ENCODE measurements around the gene AP3B1.
A peak's percentile ranks its signal among the peaks of the same experiment; 100 is the strongest.
"Not testable (repeated sequence)": the region's sequence is repeated elsewhere in the genome, so short reads cannot be mapped to it uniquely, and the experiment has no call there.

Gene AP3B1

DNA sequence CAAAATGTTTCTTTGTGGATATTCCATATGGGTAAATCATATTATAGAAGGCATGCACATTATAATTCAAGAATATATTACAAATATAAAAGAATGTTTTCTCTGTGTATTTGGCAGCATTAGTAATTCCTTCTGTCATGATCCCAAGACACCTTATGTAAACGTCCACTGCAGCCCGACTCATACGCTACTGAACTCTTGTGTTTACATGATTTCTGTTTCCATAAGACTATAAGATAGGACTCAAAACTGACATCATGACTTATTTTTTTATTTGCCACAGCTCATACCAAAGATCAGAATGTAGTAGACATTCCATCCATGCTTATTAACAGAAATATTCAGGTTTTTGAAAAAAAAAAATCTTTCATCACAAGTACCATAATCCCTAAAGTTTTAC is 234.1 kb downstream of the AP3B1 start:
- H3K79me2 ChIP-seq, result no peaks in the 10 kb centered on the region
- H3K9ac ChIP-seq, result no peak overlapping the region
- TF ChIP-seq, protein P1, sequence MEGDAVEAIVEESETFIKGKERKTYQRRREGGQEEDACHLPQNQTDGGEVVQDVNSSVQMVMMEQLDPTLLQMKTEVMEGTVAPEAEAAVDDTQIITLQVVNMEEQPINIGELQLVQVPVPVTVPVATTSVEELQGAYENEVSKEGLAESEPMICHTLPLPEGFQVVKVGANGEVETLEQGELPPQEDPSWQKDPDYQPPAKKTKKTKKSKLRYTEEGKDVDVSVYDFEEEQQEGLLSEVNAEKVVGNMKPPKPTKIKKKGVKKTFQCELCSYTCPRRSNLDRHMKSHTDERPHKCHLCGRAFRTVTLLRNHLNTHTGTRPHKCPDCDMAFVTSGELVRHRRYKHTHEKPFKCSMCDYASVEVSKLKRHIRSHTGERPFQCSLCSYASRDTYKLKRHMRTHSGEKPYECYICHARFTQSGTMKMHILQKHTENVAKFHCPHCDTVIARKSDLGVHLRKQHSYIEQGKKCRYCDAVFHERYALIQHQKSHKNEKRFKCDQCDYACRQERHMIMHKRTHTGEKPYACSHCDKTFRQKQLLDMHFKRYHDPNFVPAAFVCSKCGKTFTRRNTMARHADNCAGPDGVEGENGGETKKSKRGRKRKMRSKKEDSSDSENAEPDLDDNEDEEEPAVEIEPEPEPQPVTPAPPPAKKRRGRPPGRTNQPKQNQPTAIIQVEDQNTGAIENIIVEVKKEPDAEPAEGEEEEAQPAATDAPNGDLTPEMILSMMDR (IDR thresholded peaks at IDR 0.05), result no peak
- H3K4me1 ChIP-seq, result no peaks in the 10 kb centered on the region
- H3K27me3 ChIP-seq (ENCODE audit: control insufficient read depth, insufficient read depth, low read length), result no peaks in the 10 kb centered on the region
- no peak overlapping the region for H2AFZ ChIP-seq
- no peaks in the 10 kb centered on the region for H3K36me3 ChIP-seq (ENCODE audit: control insufficient read depth, insufficient read depth, low read length)
- H3K9me3 ChIP-seq (ENCODE audit: control insufficient read depth, low read length), result no peaks in the 10 kb centered on the region
- no peak overlapping the region for H3K27ac ChIP-seq
- no peak overlapping the region for H3K4me3 ChIP-seq (ENCODE audit: low read depth, low read length)
- H3K4me2 ChIP-seq (ENCODE audit: low read length), result no peak overlapping the region

DNA sequence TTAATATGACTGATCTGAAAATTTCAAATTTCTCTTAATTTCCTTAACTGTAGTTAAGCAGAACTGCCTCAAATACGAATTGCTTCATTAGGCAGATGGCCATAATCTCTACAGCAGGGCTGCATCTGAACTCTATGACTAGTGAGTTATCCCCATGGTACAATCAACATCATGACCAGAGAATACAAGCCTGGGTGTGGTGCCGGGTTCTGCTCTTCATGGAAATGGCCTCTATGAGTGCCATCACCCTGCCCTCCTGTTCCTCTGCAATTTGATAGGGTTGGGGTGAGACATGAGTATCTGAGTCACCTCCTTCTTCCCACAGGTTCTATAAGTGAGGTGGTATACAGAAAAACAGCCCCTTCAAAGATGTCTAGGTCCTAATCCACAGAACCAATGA is 235.9 kb downstream of the AP3B1 start:
- no peak overlapping the region for H3K4me3 ChIP-seq (ENCODE audit: low read depth, low read length)
- H3K27ac ChIP-seq, result no peak overlapping the region
- H2AFZ ChIP-seq, result no peak overlapping the region
- no peaks in the 10 kb centered on the region for H3K9me3 ChIP-seq (ENCODE audit: control insufficient read depth, low read length)
- TF ChIP-seq, protein P1 (IDR thresholded peaks at IDR 0.05), result no peak
- H3K4me1 ChIP-seq, result no peaks in the 10 kb centered on the region
- H3K36me3 ChIP-seq (ENCODE audit: control insufficient read depth, insufficient read depth, low read length), result no peaks in the 10 kb centered on the region
- H3K79me2 ChIP-seq, result no peaks in the 10 kb centered on the region
- no peak overlapping the region for H3K4me2 ChIP-seq (ENCODE audit: low read length)
- no peak overlapping the region for H3K9ac ChIP-seq
- no peaks in the 10 kb centered on the region for H3K27me3 ChIP-seq (ENCODE audit: control insufficient read depth, insufficient read depth, low read length)

DNA sequence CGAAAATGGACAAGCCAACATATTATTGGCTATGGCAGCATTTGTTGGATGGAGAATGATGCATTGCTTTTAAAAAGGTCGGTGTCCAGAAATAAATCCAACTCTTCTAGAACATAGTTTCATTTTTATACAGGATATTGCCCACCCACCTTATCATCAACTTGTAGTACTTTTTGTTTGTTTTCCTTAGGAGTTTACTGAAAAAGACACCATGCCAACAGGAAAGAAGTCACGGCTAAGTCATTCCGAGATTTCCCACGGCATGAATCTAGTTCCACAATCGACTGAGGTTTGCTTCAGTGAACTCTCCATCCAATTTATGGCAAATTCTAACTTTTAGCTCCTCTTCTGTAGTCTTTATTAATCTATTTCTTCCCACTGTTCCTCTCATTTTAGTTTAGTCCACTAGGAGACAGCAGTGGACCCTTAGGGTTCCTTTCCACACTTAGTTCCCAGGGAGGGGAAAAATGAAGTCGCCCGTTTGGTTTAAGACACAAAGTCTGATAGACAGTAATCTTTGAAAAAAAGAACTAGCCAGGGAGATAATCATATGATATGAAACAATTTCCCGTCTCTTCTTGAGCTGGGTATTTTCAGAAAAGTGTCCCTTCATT is 237.5 kb downstream of the AP3B1 start:
- TF ChIP-seq, protein P1 (IDR thresholded peaks at IDR 0.05), result no peak
- no peak overlapping the region for H3K9ac ChIP-seq
- H3K27ac ChIP-seq, result peak overlapping the region; percentile 48
- no peaks in the 10 kb centered on the region for H3K79me2 ChIP-seq
- no peaks in the 10 kb centered on the region for H3K4me1 ChIP-seq
- no peak overlapping the region for H2AFZ ChIP-seq
- H3K36me3 ChIP-seq (ENCODE audit: control insufficient read depth, insufficient read depth, low read length), result no peaks in the 10 kb centered on the region
- H3K27me3 ChIP-seq (ENCODE audit: control insufficient read depth, insufficient read depth, low read length), result no peaks in the 10 kb centered on the region
- H3K9me3 ChIP-seq (ENCODE audit: control insufficient read depth, low read length), result no peaks in the 10 kb centered on the region
- no peak overlapping the region for H3K4me2 ChIP-seq (ENCODE audit: low read length)
- H3K4me3 ChIP-seq (ENCODE audit: low read depth, low read length), result no peak overlapping the region

DNA sequence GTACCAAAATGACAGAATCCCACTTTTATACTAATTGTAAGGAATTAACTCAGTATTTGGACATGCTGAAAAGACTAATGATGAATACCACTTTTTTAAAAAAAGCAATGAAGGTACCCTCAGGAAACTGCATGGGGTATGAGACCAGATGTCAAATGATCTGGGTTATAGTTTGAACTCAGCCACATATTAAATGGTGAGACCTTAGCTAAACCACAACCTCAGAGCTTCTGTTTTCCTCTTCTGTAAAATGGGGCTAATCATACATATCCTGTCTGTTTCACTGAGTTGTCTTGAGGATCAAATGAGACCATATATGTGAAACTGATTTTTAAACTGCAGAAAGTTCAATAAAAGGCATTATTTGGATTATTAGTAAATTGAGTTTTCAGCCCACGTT is 238.4 kb downstream of the AP3B1 start:
- TF ChIP-seq, protein P1 (IDR thresholded peaks at IDR 0.05), result no peak
- Histone ChIP-seq H3K4me3 (ENCODE audit: low read depth, low read length) (no peak overlapping the region), H3K4me2 (ENCODE audit: low read length) (no peak overlapping the region), H3K79me2 (no peaks in the 10 kb centered on the region), H3K27me3 (ENCODE audit: control insufficient read depth, insufficient read depth, low read length) (no peaks in the 10 kb centered on the region), H2AFZ (no peak overlapping the region), H3K4me1 (no peaks in the 10 kb centered on the region), H3K9ac (no peak overlapping the region), H3K27ac (peak overlapping the region; percentile 48), H3K9me3 (ENCODE audit: control insufficient read depth, low read length) (no peaks in the 10 kb centered on the region), H3K36me3 (ENCODE audit: control insufficient read depth, insufficient read depth, low read length) (no peaks in the 10 kb centered on the region)

DNA sequence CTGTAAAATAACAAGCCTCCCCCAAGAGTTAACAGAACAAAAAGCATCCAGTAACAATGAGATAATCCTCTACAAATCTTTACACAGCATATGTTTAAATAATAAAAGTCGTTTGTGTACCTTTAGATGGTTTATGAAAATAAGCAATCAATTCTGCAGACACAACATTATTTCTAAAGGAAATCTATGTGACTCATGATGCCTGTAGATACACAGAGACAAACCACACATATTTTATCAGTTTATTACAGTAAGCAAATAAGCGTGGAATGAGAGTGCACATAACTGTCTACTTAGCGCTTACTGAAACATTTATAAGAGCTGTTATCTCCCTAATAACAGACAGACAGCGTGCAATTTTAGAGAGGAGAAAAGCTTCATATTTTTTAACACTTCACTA is 243.6 kb downstream of the AP3B1 start:
- Histone ChIP-seq H3K9me3 (ENCODE audit: control insufficient read depth, low read length) (no peaks in the 10 kb centered on the region), H2AFZ (no peak overlapping the region), H3K79me2 (no peaks in the 10 kb centered on the region), H3K9ac (no peak overlapping the region), H3K36me3 (ENCODE audit: control insufficient read depth, insufficient read depth, low read length) (no peaks in the 10 kb centered on the region), H3K27me3 (ENCODE audit: control insufficient read depth, insufficient read depth, low read length) (no peaks in the 10 kb centered on the region), H3K4me3 (ENCODE audit: low read depth, low read length) (no peak overlapping the region), H3K4me2 (ENCODE audit: low read length) (no peak overlapping the region), H3K4me1 (no peaks in the 10 kb centered on the region), H3K27ac (no peak overlapping the region)
- TF ChIP-seq, protein P1 (IDR thresholded peaks at IDR 0.05), result no peak

DNA sequence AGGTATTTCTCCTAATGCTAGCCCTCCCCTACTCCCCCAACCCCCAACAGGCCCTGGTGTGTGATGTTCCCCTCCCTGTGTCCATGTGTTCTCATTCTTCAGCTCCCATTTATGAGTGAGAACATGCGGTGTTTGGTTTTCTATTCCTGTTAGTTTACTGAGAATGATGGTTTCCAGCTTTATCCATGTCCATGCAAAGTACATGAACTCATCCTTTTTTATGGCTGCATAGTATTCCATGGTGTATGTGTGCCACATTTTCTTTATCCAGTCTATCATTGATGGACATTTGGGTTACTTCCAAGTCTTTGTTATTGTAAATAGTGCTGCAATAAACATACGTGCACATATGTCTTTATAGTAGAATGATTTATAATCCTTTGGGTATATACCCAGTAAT is 247.7 kb downstream of the AP3B1 start:
- H3K9ac ChIP-seq; H2AFZ ChIP-seq; H3K9me3 ChIP-seq (ENCODE audit: control insufficient read depth, low read length); H3K79me2 ChIP-seq; H3K4me2 ChIP-seq (ENCODE audit: low read length); H3K36me3 ChIP-seq (ENCODE audit: control insufficient read depth, insufficient read depth, low read length); H3K27ac ChIP-seq; H3K4me1 ChIP-seq; H3K27me3 ChIP-seq (ENCODE audit: control insufficient read depth, insufficient read depth, low read length); H3K4me3 ChIP-seq (ENCODE audit: low read depth, low read length): not testable (repeated sequence)

Data from parathyroid adenoma (tissue), 2 donors.